Measurements from ENCODE around the gene C2orf72. TPM values are rescaled to one million over a fixed set of nuclear protein-coding genes. Genes with fewer than 3 reads are reported as not detected.
"Not testable (repeated sequence)": the region's sequence is repeated elsewhere in the genome, so short reads cannot be mapped to it uniquely, and the experiment has no call there.

The C2orf72 gene
- total RNA-seq, 1 donor from 2014 or later: not detected

- H3K27ac Mint-ChIP-seq: no peak overlapping the region
- no peaks in the 10 kb centered on the region for H3K36me3 Mint-ChIP-seq (ENCODE audit: low read depth)
- H3K9me3 Mint-ChIP-seq: peaks cover 9% of the 10 kb centered on the region
- DNase-seq (no peak), ATAC-seq (ENCODE audit: low read depth) (no peak)
- peaks cover 56% of the 10 kb centered on the region for H3K27me3 Mint-ChIP-seq
- ChIA-PET CTCF (no interaction called here), POLR2A (no interaction called here)
- no peak for TF ChIP-seq CTCF (IDR thresholded peaks at IDR 0.05)
- H3K4me1 Mint-ChIP-seq: no peaks in the 10 kb centered on the region
- intact Hi-C loops (cut with micrococcal nuclease): no loop called here
- H3K4me3 Mint-ChIP-seq: no peak overlapping the region
Observed at GRCh38 chr2:231000211-231000904, 37.0 kb upstream of the C2orf72 start.

- Mint-ChIP-seq H3K36me3 (ENCODE audit: low read depth) (no peaks in the 10 kb centered on the region), H3K4me1 (no peaks in the 10 kb centered on the region), H3K9me3 (peaks cover 11% of the 10 kb centered on the region), H3K27me3 (peaks cover 52% of the 10 kb centered on the region), H3K4me3 (no peak overlapping the region), H3K27ac (no peak overlapping the region)
- ChIA-PET CTCF (no interaction called here), POLR2A (no interaction called here)
- no peak for TF ChIP-seq CTCF (IDR thresholded peaks at IDR 0.05)
- no peak for DNase-seq
- intact Hi-C loops (cut with micrococcal nuclease): no loop called here
- no peak for ATAC-seq (ENCODE audit: low read depth)
Observed at GRCh38 chr2:231001036-231001435, 36.3 kb upstream of the C2orf72 start.

GRCh38 chr2:231001921-231002320 lies 35.4 kb upstream of the C2orf72 start:
- Mint-ChIP-seq H3K4me3 (no peak overlapping the region), H3K9me3 (peaks cover 10% of the 10 kb centered on the region), H3K27me3 (peaks cover 46% of the 10 kb centered on the region), H3K4me1 (no peaks in the 10 kb centered on the region), H3K27ac (no peak overlapping the region), H3K36me3 (ENCODE audit: low read depth) (no peaks in the 10 kb centered on the region)
- ATAC-seq (ENCODE audit: low read depth): no peak
- ChIA-PET CTCF (no interaction called here), POLR2A (no interaction called here)
- intact Hi-C loops (cut with micrococcal nuclease): no loop called here
- DNase-seq: no peak
- no peak for TF ChIP-seq CTCF (IDR thresholded peaks at IDR 0.05)

- H3K36me3 Mint-ChIP-seq (ENCODE audit: low read depth): no peaks in the 10 kb centered on the region
- peaks cover 43% of the 10 kb centered on the region for H3K27me3 Mint-ChIP-seq
- no peak overlapping the region for H3K27ac Mint-ChIP-seq
- no peak overlapping the region for H3K4me3 Mint-ChIP-seq
- ATAC-seq (ENCODE audit: low read depth): no peak
- peaks cover 7% of the 10 kb centered on the region for H3K9me3 Mint-ChIP-seq
- POLR2A ChIA-PET: no interaction called here
- no peaks in the 10 kb centered on the region for H3K4me1 Mint-ChIP-seq
- CTCF ChIA-PET: no interaction called here
- TF ChIP-seq CTCF (IDR thresholded peaks at IDR 0.05): no peak
- intact Hi-C loops (cut with micrococcal nuclease): no loop called here
- DNase-seq: no peak
Observed at GRCh38 chr2:231002641-231003040, 34.7 kb upstream of the C2orf72 start.

GRCh38 chr2:231003186-231003585 lies 34.1 kb upstream of the C2orf72 start:
- Mint-ChIP-seq H3K27ac (no peak overlapping the region), H3K4me1 (no peaks in the 10 kb centered on the region), H3K27me3 (peaks cover 41% of the 10 kb centered on the region), H3K36me3 (ENCODE audit: low read depth) (no peaks in the 10 kb centered on the region), H3K9me3 (peaks cover 7% of the 10 kb centered on the region), H3K4me3 (no peak overlapping the region)
- CTCF ChIA-PET: no interaction called here
- no peak for TF ChIP-seq CTCF (IDR thresholded peaks at IDR 0.05)
- ATAC-seq (ENCODE audit: low read depth): no peak
- no peak for DNase-seq
- intact Hi-C loops (cut with micrococcal nuclease): no loop called here
- POLR2A ChIA-PET: no interaction called here

- H3K4me3 Mint-ChIP-seq; DNase-seq; H3K9me3 Mint-ChIP-seq; H3K4me1 Mint-ChIP-seq; H3K27ac Mint-ChIP-seq; CTCF ChIA-PET; ATAC-seq (ENCODE audit: low read depth); H3K36me3 Mint-ChIP-seq (ENCODE audit: low read depth); POLR2A ChIA-PET; intact Hi-C loops (cut with micrococcal nuclease): not testable (repeated sequence)
- H3K27me3 Mint-ChIP-seq: peaks cover 27% of the 10 kb centered on the region
Observed at GRCh38 chr2:231004930-231005329, 32.4 kb upstream of the C2orf72 start.

All from activated B cell treated with CpG ODN at 0.5 μM for 24 hours (primary cell).